C4-2B (cell line): ENCODE results near the gene ORAI2.

Experiments
- CTCF ChIP-seq: fragments of 450-650 bp; conservative IDR thresholded peaks from 2 replicates; pipeline ENCODE4 v1.5.1; 2017; ENCODE audit warnings: mild to moderate bottlenecking
- ZFX ChIP-seq: fragments of 450-650 bp; IDR thresholded peaks from 2 replicates; pipeline ENCODE4 v1.6.1; 2017

- TF ChIP-seq CTCF (no peak), ZFX (peak; percentile 90; the same call in 1 of the 2 replicates)
Observed at GRCh38 chr7:102395873-102396709, 37.3 kb upstream of the ORAI2 start, which contains the start of gene PRKRIP1.
